ENCODE data around the gene ZNF850.
"Not testable (repeated sequence)": the region's sequence is repeated elsewhere in the genome, so short reads cannot be mapped to it uniquely, and the experiment has no call there.

ZNF850 gene

GRCh38 chr19:36772311-36773222 lies at the start of gene ZNF850:
TSS of gene ZNF850 (minus strand) at chr19:36772807. CDS start at chr19:36762606, 10,201 bp downstream.
- DNase-seq = peak; percentile 94

DNA sequence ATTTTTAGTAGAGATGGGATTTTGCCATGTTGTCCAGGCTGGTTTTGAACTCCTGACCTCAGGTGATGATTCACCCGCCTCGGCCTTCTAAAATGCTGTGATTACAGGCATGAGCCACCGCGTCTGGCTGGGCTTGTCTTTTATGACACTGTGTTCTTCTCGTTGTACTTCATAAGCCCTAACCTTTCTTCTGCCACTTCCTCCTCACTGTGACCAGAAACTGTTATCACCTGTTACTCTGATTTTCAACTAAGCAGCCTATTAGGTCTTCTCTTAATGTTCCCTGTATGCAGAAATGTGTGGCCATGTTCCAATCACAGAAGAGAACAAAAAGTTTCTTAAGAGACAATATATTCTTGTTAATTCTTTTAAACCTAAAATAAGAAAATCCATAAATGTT lies 49.2 kb upstream of the ZNF850 start:
- no peak for DNase-seq

GRCh38 chr19:36819130-36819630 lies 46.6 kb upstream of the ZNF850 start:
- no peak for DNase-seq

- DNase-seq = no peak
Measured at GRCh38 chr19:36807029-36807428, 34.4 kb upstream of the ZNF850 start.

- no peak for DNase-seq
Measured at GRCh38 chr19:36805364-36805763, 32.8 kb upstream of the ZNF850 start.

- no peak for DNase-seq
Measured at GRCh38 chr19:36797786-36798108, 25.1 kb upstream of the ZNF850 start.

DNA sequence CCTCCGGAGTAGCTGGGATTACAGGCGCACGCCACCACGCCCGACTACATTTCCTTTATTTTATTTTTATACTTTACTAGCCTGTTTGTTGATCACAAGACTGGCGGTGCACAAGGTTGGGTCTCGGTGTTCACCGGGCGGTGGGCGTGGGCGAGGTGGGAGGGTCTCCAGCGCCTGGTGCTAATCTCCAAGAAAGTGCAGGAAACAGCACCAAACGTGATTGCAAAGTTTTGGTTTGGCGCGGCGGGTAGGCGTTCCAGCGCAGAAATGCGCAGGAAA lies 24.0 kb upstream of the ZNF850 start:
- no peak for DNase-seq

DNA sequence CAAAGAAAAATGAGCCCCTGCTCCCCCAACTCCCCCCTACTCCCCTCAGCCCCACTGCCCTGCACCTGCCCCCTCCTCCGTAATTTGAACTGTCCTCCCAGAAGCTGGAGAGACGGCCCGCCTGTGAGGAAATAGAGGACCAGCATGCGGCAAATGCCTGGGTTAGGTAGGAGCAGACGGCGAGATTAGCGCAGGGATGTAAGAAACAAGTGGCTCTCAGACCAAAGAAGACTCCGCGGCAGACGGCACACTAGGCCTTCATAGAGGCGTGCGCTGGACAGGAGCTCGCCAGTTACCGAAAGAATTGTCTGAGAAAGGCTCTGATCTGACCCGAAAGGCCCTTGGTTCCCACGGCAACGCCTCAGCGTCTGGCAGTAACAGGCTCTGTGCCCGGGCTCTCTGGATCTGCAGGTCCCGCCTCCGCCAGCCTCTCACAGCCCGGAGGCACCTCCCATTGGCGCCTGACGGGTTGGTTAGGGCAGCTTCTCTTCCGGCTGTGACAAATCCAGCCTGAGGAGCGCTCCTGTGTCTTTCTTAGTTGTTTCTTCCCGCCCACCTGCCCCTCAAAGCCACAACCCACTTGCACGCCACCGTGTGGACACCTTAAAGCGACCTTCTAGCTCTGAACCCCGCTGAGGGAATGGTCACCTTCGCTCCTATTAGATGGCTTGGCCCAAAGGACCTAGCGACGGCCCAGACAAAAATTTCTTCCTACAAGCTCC lies 19.0 kb upstream of the ZNF850 start:
- DNase-seq = peak; percentile 42

DNA sequence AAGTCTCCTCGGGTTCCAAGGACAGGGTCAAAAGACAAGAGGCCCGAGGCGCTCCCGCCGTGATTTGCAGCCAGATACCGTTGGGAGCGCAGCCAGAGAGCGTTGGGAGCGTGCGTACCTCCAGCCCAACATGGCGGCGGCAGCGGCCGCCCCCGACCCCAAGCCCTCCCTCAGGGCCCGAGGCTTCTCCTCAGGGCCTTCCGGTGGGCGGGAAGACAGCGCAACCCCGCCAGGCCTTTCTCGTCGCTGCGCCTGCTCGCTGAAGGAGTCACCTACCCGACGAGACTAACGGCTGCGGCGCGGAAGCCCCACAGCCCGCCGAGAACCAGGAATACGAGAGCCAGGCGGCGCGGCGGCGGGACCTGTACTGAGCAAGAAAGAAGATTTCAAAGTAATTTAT lies 3.2 kb upstream of the ZNF850 start:
- no peak for DNase-seq

DNA sequence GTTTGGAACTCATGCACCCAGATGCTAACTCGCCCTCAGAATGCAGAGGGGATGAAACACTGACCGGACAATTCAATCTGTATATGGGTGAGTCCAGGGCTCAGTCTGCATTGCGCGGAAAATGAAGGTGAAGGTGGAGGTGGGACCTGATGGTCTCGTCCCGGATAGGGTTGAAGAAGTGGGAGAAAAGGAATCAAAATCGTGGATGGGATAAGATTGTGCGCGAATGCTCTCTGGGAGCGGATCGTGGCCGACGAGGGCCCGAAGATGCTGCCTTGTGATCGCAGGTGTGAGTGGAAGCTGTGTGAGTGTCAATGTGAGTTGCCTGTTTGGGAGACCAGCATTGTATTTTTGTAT lies 594 bp upstream of the ZNF850 start:
- DNase-seq = no peak

DNA sequence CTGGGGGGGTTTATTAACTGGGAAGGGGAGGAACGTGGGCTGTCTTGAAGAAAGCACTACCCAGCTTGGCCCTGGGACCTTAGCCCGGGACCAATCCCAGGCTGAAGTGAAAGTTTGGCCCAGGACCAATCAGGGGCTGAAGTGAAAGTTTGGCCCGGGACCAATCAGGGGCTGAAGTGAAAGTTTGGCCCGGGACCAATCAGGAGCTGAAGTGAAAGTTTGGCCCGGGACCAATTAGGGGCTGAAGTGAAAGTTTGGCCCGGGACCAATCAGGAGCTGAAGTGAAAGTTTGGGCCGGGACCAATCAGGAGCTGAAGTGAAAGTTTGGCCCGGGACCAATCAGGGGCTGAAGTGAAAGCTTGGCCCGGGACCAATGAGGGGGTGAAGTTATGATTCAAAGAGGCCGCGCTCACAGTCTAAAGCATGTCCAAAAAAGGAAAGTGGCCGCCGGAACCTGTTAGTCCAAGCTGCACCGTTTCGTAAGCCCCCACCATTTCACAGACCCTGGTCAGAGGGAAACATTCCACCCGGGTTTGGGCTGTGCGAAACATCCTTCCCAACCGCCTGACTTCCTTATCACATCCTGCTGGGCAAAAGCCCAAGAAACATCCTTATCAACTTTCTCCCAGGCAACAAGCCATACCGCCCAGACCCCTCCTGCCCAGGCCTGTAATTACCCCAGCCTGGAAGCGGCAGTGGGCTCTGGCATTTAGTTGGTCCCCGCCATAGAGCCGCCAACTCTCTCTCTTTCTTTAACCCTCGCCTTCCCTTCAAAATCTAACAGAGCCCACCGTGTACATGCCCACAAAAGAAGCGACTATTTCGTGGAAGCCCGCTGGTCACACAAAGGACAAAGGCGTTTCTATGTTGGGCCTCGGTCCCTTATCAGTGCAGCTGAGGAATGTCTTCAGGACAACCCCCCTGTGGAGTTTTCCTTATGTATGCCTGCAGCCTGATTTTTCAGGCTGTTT lies 1.1 kb downstream of the ZNF850 start:
- no peak for DNase-seq

DNA sequence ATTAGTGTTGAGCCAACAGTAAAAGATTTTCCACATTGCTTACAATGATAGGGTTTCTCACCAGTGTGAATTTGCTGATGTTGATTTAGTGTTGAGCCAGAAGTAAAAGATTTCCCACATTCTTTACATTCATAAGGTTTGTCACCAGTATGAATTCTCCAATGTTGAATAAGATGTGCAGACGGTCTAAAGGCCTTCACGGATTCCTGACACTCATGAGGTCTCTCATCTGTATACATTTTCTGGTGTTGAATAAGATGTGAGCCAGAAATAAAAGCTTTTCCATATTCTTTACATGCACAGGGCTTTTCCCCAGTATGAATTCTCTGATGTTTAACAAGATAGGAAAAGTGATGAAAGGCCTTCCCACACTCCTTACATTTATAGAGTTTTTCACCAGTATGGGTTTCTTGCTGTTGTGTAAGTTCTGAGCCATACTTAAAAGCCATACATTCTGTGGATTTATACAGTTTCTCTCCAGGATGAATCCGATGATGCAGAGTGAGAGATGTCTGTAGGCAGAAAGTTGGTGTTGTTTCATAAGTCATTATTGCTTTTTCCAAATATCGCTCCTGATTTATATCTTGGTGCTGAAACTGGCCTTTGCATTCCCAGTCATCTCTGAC lies 22.4 kb downstream of the ZNF850 start:
- DNase-seq = no peak

GRCh38 chr19:36749613-36750012 lies 23.0 kb downstream of the ZNF850 start:
- DNase-seq = not testable (repeated sequence)

DNA sequence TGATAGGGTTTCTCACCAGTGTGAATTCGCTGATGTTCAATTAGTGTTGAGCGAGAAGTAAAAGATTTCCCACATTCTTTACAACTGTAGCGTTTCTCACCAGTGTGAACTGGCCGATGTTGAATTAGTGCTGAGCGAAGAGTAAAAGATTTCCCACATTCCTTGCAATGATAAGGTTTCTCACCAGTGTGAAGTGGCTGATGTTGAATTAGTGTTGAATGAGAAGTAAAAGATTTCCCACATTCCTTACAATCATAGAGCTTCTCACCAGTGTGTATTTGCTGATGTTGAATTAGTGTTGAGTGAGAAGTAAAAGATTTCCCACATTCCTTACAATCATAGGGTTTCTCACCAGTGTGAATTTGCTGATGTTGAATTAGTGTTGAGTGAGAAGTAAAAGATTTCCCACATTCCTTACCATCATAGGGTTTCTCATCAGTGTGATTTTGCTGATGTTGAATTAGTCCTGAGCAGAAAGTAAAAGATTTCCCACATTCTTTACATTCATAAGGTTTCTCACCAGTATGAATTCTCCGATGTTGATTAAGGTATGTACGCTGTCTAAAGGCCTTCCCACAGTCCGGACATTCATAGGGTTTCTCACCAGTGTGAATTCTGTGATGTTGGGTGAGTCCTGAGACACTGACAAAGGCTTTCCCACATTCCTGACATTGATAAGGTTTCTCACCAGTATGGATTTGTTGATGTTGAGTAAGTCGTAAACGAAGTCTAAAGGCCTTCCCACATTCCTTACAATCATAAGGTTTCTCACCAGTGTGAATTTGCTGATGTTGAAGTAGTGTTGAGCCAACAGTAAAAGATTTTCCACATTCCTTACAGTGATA lies 24.0 kb downstream of the ZNF850 start:
- DNase-seq = no peak

DNA sequence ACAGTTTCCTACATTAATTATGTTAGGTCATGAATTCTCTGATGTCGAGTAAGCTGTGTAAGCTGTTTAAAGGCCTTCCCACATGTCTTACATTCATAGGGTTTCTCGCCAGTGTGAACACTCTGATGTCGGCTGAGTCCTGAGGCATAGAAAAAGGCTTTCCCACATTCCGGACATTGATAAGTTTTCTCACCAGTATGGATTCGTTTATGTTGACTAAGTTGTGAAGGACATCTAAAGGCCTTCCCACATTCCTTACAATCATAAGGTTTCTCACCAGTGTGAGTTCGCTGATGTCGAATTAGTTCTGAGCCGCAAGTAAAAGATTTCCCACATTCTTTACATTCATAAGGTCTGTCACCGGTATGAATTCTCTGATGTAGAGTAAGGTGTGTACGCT lies 24.9 kb downstream of the ZNF850 start:
- no peak for DNase-seq

GRCh38 chr19:36745870-36746269 lies 26.7 kb downstream of the ZNF850 start:
- no peak for DNase-seq

- not testable (repeated sequence) for DNase-seq
Measured at GRCh38 chr19:36736166-36736565, 36.4 kb downstream of the ZNF850 start.

DNA sequence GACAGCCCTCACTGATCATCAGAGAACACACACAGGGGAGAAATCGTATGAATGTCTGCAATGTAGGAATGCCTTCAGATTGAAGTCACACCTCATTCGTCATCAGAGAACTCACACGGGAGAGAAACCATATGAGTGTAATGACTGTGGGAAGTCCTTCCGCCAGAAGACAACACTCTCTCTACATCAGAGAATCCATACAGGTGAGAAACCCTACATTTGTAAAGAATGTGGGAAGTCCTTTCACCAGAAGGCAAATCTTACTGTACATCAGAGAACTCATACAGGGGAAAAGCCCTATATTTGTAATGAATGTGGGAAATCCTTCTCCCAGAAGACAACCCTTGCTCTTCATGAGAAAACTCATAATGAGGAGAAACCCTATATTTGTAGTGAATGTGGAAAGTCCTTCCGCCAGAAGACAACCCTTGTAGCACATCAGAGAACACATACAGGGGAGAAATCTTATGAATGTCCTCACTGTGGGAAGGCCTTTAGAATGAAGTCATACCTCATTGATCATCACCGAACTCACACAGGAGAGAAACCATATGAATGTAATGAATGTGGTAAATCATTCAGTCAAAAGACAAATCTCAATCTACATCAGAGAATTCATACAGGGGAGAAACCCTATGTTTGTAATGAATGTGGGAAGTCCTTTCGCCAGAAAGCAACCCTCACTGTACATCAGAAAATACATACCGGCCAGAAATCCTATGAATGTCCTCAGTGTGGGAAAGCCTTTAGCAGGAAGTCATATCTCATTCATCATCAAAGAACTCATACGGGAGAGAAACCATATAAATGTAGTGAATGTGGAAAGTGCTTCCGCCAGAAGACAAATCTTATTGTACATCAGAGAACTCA lies 52.7 kb downstream of the ZNF850 start:
- no peak for DNase-seq

DNA sequence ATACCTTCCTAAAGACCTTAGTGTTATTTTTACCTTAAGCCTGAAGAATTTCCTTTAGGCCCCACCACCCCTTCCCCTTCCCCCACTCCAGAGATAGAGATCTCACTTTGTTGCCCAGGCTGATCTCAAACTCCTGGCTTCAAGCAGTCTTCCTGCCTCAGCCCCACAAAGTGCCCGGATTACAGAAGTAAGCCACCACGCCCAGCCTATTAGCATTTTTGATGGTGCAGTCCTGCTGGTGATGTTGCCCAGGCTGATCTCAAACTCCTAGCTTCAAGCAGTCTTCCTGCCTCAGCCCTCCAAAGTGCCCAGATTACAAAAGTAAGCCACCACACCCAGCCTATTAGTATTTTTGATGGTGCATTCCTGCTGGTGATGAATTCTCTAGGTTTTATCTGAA lies 63.2 kb downstream of the ZNF850 start:
- DNase-seq = no peak

GRCh38 chr19:36707134-36707533 lies 65.5 kb downstream of the ZNF850 start:
- DNase-seq = no peak

GRCh38 chr19:36688058-36688457 lies 84.5 kb downstream of the ZNF850 start:
- DNase-seq = no peak
